ENCODE data around the gene NEUROG1.

The NEUROG1 gene

GRCh38 chr5:135491552-135492318 lies 44.0 kb downstream of the NEUROG1 start:
- peak; percentile 30 for DNase-seq

DNA sequence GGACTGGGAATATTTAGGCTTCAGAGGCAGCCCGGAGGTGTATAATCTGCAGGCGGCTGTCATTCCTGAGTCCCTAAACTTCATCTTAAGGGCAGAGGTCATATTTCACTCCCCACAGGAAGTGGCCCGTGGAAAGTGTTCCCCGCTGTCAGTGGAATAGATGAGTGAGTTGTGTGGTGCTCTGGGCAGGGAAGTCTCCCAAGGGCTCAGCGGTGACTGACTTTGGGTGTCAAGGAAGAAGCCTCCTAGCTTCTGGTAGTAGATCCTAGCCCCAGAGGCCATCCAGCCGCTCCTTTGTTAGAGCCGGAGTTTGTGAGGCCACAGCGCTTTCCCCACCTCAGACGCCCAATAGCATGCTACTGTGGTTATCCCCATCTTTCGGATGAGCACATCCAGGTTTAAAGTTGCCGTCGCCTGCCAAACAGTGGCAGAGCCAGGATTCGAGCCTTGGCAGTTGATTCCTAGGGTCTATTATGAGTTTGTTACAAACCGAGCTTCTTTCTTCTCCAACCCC lies 44.7 kb downstream of the NEUROG1 start:
- DNase-seq: no peak

DNA sequence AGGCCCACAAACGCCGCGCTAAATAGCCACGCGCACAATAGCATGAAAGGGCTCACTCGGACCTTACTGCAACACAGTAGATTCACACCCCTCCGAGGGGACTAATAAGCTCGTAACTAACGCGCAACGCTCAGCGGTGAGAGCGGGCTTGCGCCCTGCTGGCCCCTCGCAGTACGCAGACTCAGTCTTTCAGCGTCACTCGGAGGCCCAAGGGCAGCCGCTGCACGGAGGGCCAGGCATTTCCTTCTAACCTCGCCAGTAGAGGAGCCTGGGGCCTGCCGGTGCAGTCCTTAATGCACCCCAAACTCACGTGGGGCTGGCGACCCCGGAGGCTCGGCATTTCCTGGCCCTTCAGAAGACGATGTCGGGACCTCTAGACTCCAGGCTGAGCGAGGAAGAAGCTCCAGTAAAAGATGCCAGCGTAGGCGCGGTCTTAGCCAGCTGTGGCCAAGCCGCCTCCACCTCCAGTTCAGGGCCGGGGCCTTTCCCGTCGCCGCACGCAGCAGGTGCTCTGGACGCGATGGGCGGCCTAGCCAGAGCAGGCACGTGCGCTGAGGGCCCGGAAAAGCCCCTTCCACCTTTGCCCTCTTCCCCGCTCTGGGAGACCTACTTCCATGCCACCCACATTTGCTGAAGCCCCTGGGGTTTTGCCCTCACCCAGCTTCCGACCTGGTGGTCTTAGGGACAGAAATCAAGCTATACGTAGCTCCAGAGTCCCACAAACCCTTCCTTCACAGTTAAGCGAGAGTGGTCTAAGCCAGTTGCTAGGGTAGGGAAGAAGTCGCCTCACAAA lies 45.3 kb downstream of the NEUROG1 start:
- no peak for DNase-seq

DNA sequence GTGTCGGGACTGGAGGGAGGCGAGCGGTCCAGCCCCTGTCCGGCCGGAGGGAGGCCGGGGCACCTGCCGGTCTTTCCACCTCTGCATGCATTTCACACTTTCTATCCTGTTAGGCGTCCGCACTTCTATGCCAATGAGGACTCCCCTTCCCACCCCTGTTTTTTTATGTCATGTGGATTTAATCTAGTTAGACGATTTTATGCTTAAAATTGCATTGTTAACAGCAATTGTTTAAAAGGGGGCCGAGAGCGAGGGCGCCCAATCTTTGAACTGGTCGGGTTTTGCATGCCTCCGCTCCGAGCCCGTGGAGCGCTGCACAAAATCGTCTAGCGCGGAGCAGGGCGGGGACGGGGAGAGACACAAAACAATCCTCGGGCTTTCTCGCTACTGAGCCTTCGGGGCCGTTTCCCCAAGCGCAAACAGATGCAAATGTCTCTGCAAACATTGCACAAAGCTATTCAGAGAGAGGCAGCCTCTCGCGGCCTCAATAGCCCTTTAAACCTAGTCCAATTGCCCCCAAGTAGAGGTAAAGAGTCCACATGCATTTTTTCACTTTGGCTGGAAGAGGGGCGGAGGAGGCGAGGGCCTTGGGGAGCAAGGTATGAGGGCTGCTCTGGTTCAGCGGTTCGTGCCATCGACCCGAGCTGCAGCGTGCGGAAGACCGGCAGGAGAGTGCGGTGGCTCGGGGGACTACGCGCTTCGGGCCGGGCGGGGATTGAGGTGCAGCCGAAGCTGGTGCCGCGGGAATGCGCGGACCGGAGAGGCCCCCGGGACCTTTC lies 46.1 kb downstream of the NEUROG1 start:
- DNase-seq: no peak

DNA sequence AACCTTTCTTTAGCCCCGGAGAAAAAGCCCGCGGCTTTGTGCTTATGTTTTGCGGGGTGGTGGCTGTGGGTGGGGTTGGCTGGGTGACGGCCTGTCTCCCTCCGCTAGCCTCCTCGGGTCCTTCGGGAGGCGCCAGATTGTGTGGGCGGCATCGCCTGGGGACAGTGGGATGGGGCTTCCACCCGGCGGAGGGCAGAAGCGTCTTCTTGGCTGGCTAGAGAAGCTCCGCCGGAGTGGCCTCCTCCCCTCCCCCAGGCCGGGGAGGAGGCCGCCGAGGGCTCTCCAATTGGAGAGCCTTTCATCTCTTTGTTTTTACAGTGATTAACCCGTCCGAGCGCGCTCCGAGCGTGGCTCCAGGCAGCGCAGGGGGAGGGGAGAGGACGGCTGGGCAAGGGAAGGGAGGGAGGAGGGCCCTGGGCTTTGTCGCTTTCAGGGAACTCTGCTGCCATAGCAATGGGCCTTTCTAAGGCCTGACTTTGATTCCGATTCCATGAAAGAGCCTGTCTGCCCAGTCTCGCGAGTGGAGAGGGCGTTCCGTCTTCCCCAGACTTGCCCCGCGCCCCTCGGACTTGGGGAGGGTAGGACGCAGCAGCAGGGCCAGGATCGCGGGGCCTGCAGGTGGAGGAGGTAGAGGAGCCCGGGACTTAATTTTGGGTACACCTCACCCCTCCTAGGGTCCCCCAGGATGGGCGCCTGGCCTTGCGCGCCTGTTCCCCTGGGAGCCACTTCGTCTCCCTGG lies 46.9 kb downstream of the NEUROG1 start:
- peak; percentile 41 for DNase-seq

DNA sequence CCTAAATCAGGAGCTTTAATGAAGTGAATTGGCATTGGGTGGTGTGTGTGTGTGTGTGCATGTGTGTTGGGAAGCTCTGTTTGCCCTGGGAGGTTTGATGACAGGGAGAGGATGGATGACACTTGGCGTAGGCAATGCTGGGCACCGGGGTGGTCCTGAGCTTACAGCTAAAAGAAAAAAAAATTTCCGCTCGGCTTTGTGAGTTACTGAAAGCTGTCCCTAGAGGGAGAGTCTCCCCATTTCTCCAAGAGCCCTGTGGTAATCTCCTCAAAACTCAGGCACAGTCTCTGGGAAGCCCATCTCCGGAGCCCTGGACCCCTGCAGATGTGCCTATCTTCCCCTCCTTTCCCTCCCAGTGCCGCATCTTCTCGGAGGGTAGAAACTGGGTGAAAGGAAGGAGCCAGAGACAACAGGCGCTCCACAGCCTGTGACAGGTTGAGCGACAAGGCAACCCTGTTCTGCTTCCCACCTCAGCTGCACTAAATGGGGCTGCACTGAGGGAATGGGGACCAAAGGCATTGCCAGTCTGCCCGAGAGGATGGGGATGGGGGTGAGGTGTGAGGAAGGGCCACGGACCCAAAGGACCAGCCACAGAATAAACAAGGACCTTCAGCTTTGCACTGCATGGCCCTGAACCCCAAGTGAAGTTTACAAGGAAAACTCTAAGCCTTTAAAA lies 47.8 kb downstream of the NEUROG1 start:
- DNase-seq: no peak

DNA sequence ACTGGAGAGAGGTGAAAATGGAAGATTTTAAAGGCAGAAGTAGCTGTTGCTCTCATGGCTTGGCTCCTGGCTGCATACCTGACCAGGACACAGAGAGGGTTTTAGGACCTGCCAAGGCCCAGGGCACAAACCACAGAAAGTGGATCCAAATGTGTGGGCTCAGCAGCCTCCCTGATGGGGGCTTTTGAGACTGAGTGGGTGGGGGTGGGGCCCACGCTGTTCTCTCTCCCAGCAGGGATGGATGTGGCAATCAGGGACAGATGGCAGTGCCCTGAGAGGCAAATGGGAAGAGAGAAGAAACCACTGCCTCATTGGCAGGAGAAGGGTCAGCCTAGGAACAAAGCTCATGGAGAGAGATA lies 48.7 kb downstream of the NEUROG1 start:
- DNase-seq: no peak

DNA sequence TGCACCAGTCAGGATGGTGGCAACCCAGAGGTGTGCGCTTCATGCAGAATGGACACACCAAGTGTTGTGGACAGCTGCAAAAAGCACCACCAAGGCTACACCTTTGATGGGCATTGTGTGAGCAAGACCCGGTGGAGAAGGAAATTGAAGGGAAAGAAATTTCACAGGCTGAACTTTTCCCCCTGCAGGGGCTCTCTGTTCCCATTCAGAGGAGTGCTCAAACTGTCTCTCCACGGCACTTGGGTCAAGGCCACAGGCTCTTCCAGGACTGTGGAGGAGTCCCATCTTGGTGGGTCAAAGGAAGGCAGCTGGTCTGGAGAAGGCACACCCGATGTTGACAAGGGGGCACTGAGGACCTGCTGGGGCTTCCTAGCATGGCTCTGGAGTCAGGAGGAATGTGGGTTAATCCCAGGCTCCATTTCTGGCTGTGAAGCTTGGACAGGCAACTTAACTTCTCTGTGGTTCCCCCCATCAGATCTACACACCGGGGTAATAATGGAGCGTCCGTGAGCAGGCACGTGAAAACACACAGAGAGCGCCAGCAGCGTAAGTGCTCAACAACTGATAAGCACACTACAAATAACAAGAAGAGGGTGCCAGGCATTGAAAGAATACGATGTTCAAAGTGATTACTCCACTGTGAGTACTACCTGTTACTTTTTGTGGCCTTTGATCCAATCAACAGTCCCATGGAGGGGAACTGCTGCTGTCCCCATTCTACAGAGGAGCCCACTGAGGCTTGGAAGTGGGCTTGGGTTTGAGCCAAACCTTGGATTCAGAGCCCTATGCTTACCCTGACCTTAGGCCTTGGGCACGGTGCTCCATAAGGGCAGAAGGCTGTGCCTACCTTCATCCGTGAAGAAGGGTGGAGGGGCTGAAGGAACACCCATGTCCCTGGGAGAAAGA lies 49.4 kb downstream of the NEUROG1 start:
- DNase-seq: no peak

- DNase-seq: no peak
These were observed 51.1 kb downstream of the NEUROG1 start for GRCh38 chr5:135484674-135485086.

Measured in kidney glomerular epithelial cell (primary cell).